Measurements from ENCODE around the gene TRIM2. TPM values are rescaled to one million over a fixed set of nuclear protein-coding genes. Genes with fewer than 3 reads are reported as not detected.

TRIM2 gene
- total and polyA plus RNA-seq, 2 experiments from 2014 or later: 22.0 to 61.5 TPM

DNA sequence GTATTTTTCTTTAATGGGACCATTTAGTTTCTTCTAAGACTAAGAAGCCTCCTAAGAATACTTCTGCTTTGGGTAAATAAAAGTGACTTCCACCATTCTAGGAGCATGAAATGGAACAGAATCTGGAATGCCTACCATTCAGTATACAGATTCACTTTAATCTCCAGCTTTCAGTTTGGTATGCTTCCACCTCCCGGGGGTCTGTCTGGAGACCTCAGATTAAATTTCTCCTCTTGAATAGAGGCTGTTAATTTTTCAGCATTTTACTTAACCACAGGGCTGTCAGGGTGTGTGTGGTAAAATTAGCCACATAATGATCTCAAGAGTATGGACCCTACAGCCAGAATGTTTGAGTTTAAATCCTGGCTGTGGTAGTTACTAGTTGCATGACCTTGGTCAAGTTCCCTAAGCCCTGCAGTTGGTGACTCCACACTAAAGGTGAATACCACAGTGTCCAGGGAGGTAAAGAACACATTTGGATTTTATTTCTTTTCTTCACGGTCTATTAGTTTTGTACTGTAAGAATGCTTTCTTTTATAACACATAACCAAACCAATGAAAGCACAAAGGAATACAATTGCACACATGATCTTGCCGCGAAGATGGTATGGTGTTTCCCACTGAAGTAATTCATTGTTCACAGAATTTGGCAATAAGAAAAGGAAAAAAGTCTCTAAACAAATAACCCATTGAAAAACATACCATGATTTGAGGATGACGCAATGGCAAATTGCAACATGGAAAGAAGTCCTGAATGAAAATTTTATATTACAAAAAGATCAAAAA lies 37.3 kb upstream of the TRIM2 start (continued):
- TF ChIP-seq ZNF462 (CRISPR knock-in tag; IDR thresholded peaks at IDR 0.05) (no peak), STAT1 (IDR thresholded peaks at IDR 0.05; ENCODE audit: unreplicated experiment) (no peak)

GRCh38 chr4:153169776-153170175 lies 34.5 kb upstream of the TRIM2 start:
- Mint-ChIP-seq H3K36me3 (ENCODE audit: low read depth) (no peaks in the 10 kb centered on the region), H3K4me1 (peaks cover 2% of the 10 kb centered on the region; the same call in 1 of the 3 replicates), H3K4me3 (no peak overlapping the region), H3K27me3 (ENCODE audit: insufficient read depth, low read depth, poor library complexity) (peaks cover 3% of the 10 kb centered on the region), H3K9me3 (no peaks in the 10 kb centered on the region; the same call in 2 of the 3 replicates), H3K27ac (no peak overlapping the region)
- ATAC-seq (no peak), DNase-seq (ENCODE audit: low spot score) (no peak)
- no peak overlapping the region for H3K4me2 ChIP-seq
- no peaks in the 10 kb centered on the region for H4K20me1 ChIP-seq (replicated peaks; ENCODE audit: insufficient read depth)
- H3K9me2 ChIP-seq (ENCODE audit: insufficient read depth): peaks cover 3% of the 10 kb centered on the region; the same call in 1 of the 2 replicates
- H3K36me3 ChIP-seq (ENCODE audit: insufficient read depth): no peaks in the 10 kb centered on the region
- TF ChIP-seq REST (IDR thresholded peaks at IDR 0.05; ENCODE audit: unreplicated experiment) (no peak), EZH2phosphoT487 (IDR thresholded peaks at IDR 0.05; ENCODE audit: unreplicated experiment) (no peak), STAT1 (IDR thresholded peaks at IDR 0.05; ENCODE audit: unreplicated experiment) (no peak), JUNB (IDR thresholded peaks at IDR 0.05; ENCODE audit: unreplicated experiment) (no peak)
- TF ChIP-seq, protein P1, sequence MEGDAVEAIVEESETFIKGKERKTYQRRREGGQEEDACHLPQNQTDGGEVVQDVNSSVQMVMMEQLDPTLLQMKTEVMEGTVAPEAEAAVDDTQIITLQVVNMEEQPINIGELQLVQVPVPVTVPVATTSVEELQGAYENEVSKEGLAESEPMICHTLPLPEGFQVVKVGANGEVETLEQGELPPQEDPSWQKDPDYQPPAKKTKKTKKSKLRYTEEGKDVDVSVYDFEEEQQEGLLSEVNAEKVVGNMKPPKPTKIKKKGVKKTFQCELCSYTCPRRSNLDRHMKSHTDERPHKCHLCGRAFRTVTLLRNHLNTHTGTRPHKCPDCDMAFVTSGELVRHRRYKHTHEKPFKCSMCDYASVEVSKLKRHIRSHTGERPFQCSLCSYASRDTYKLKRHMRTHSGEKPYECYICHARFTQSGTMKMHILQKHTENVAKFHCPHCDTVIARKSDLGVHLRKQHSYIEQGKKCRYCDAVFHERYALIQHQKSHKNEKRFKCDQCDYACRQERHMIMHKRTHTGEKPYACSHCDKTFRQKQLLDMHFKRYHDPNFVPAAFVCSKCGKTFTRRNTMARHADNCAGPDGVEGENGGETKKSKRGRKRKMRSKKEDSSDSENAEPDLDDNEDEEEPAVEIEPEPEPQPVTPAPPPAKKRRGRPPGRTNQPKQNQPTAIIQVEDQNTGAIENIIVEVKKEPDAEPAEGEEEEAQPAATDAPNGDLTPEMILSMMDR (conservative IDR thresholded peaks at IDR 0.05; ENCODE audit: low read depth in 2 of 2): no peak
- no peak overlapping the region for H3K4me3 ChIP-seq
- peaks cover 3% of the 10 kb centered on the region; the same call in 1 of the 2 replicates for H3K4me1 ChIP-seq (ENCODE audit: insufficient read depth)
- H3K27ac ChIP-seq (ENCODE audit: low read depth): no peak overlapping the region
- no peaks in the 10 kb centered on the region for H3K27me3 ChIP-seq (ENCODE audit: insufficient read depth)
- no peaks in the 10 kb centered on the region for H3F3A ChIP-seq (replicated peaks; ENCODE audit: low read depth)
- H3K79me2 ChIP-seq (replicated peaks; ENCODE audit: insufficient read depth): no peaks in the 10 kb centered on the region
- peak overlapping the region; percentile 38; the same call in 1 of the 2 replicates for H2AFZ ChIP-seq
